Uterus (tissue), 2 donors: Measurements from ENCODE around the gene GALNT7.

Experiments used
- POLR2A ChIP-seq, 2 donors: fragments of 450-650 bp; IDR thresholded peaks; one replicate each; pipeline ENCODE4 v1.6.1; 2016; ENCODE audit warnings: antibody characterized with exemption in 2 of 2, mild to moderate bottlenecking in 1 of 2, moderate library complexity in 1 of 2
- TF ChIP-seq, protein P1 (sequence below), 4 experiments: fragments of 200-600 bp in 2 of 4; fragments of 450-650 bp in 2 of 4; sonication (generic) in 2 of 4; IDR thresholded peaks; one replicate each; pipeline ENCODE4 v1.5.1; 2016 to 2019; ENCODE audit warnings: antibody characterized with exemption in 4 of 4, mild to moderate bottlenecking in 2 of 4, moderate library complexity in 1 of 4

DNA sequence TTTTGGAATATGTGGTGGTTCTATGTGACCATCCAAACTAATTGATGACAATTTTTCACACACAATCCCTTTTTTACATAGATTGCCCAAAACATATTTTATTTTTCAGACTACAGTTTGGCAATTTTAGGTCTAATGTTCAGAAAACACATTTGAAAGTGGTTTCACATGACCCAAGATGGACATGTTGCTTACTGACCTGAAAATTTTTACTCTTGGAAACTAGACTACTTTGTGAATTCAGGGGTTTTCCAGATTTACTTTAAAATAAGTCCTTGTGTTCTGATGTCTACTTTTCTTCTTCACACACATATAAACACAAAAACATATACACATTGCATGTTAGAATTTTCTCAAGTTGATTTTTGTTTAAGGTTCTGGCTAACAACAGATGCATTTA lies 86.0 kb downstream of the GALNT7 start:
- TF ChIP-seq, protein P1, sequence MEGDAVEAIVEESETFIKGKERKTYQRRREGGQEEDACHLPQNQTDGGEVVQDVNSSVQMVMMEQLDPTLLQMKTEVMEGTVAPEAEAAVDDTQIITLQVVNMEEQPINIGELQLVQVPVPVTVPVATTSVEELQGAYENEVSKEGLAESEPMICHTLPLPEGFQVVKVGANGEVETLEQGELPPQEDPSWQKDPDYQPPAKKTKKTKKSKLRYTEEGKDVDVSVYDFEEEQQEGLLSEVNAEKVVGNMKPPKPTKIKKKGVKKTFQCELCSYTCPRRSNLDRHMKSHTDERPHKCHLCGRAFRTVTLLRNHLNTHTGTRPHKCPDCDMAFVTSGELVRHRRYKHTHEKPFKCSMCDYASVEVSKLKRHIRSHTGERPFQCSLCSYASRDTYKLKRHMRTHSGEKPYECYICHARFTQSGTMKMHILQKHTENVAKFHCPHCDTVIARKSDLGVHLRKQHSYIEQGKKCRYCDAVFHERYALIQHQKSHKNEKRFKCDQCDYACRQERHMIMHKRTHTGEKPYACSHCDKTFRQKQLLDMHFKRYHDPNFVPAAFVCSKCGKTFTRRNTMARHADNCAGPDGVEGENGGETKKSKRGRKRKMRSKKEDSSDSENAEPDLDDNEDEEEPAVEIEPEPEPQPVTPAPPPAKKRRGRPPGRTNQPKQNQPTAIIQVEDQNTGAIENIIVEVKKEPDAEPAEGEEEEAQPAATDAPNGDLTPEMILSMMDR (IDR thresholded peaks at IDR 0.05): no peak
- no peak for TF ChIP-seq POLR2A (IDR thresholded peaks at IDR 0.05)
